GM12873 (cell line): ENCODE measurements around the gene MBLAC2.

Source experiments
- CTCF ChIP-seq: IDR thresholded peaks from 2 replicates; pipeline ENCODE4 v1.5.1; 2012; ENCODE audit warnings: low read depth, mild to moderate bottlenecking, moderate library complexity, low read length, control low read depth; ENCODE audit not compliant: insufficient read depth; ENCODE audit errors: missing control alignments

Gene MBLAC2

GRCh38 chr5:90503596-90503995 is 29.0 kb upstream of the MBLAC2 start:
- no peak for TF ChIP-seq CTCF

GRCh38 chr5:90495146-90495545 is 20.6 kb upstream of the MBLAC2 start:
- no peak for TF ChIP-seq CTCF

GRCh38 chr5:90494043-90494442 is 19.5 kb upstream of the MBLAC2 start:
- no peak for TF ChIP-seq CTCF

GRCh38 chr5:90488791-90489190 is 14.2 kb upstream of the MBLAC2 start:
- no peak for TF ChIP-seq CTCF

- no peak for TF ChIP-seq CTCF
These were observed 10.0 kb upstream of the MBLAC2 start for GRCh38 chr5:90484540-90484939.

GRCh38 chr5:90483206-90483605 is 8.6 kb upstream of the MBLAC2 start:
- TF ChIP-seq CTCF = no peak

GRCh38 chr5:90480699-90481098 is 6.1 kb upstream of the MBLAC2 start:
- no peak for TF ChIP-seq CTCF
